ENCODE data around the gene ANKIB1. TPM values are rescaled to one million over a fixed set of nuclear protein-coding genes. Genes with fewer than 3 reads are reported as not detected.

The ANKIB1 gene
- total and polyA plus RNA-seq, 9 of the 15 experiments (the other 6 are each of a cell fraction or from before 2014, with no cell fraction given): 5.9 to 25.2 (median 16.1) TPM

DNA sequence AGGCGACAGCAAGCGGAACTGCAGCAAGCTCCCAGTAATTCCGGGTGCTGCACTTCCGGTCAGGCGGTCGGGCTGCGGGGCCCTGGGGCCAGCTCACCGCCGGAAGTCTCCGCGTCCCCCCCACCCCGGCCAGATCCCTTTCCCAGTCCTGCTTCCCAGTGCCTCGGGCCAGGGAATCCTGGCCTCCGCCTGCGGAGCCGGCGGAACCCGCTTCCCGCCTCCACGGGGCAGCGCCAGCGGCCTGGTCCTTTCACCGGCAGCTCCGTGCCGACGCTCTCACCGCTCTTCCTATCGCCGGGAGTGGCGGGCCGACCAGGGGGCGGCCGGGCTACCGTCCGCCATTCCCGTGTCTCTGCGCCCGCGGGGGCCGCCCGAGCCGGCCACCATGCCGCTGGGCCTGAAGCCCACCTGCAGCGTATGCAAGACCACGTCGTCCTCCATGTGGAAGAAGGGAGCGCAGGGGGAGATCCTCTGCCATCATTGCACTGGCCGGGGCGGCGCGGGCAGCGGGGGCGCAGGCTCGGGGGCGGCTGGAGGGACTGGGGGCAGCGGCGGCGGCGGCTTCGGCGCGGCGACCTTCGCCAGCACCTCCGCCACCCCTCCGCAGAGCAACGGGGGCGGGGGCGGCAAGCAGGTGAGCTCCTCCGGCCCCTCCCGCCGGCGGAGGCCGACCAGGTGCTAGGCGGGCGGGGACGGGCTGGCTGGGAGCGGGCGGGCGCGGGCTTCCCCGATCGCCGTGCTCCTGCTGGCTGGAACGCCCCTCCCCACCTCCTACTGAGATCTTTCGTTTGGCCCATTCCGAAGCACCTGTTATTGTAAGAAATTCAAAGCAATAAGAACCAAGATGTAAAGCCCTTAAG lies 201.8 kb downstream of the ANKIB1 start, which contains the start of gene GATAD1 (continued):
- TF ChIP-seq, protein P1, sequence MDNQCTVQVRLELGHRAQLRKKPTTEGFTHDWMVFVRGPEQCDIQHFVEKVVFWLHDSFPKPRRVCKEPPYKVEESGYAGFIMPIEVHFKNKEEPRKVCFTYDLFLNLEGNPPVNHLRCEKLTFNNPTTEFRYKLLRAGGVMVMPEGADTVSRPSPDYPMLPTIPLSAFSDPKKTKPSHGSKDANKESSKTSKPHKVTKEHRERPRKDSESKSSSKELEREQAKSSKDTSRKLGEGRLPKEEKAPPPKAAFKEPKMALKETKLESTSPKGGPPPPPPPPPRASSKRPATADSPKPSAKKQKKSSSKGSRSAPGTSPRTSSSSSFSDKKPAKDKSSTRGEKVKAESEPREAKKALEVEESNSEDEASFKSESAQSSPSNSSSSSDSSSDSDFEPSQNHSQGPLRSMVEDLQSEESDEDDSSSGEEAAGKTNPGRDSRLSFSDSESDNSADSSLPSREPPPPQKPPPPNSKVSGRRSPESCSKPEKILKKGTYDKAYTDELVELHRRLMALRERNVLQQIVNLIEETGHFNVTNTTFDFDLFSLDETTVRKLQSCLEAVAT (IDR thresholded peaks at IDR 0.05): peak; percentile 65 to 74
- TF ChIP-seq, protein P2, sequence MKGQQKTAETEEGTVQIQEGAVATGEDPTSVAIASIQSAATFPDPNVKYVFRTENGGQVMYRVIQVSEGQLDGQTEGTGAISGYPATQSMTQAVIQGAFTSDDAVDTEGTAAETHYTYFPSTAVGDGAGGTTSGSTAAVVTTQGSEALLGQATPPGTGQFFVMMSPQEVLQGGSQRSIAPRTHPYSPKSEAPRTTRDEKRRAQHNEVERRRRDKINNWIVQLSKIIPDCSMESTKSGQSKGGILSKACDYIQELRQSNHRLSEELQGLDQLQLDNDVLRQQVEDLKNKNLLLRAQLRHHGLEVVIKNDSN (CRISPR knock-in tag; IDR thresholded peaks at IDR 0.05): peak; percentile 65
- TF ChIP-seq SOX6 (IDR thresholded peaks at IDR 0.05) (peak; percentile 28; the same call in 1 of the 2 replicates), CREBBP (IDR thresholded peaks at IDR 0.05; ENCODE audit: low read depth, low read length) (no peak), PHF21A (IDR thresholded peaks at IDR 0.05; ENCODE audit: borderline replicate concordance, low read depth) (0 out of 2 replicates have a peak, but pooled peaks have one; percentile 12), ZNF263 (CRISPR knock-in tag; IDR thresholded peaks at IDR 0.05; ENCODE audit: borderline replicate concordance) (peak; percentile 79), TBL1XR1 (IDR thresholded peaks at IDR 0.05; ENCODE audit: low read length in 2 of 2) (0 out of 4 replicates have a peak, but pooled peaks of 1 of the 2 experiments have one; percentile 18), MECOM (CRISPR knock-in tag; IDR thresholded peaks at IDR 0.05) (no peak), GATAD2B (IDR thresholded peaks at IDR 0.05; ENCODE audit: borderline replicate concordance) (peak; percentile 65; the same call in 1 of the 2 replicates), ZNF644 (tag; IDR thresholded peaks at IDR 0.05; ENCODE audit: low read depth) (no peak; the same call in 1 of the 2 replicates), ZNF121 (CRISPR knock-in tag; conservative IDR thresholded peaks at IDR 0.05) (no peak), PPARD (CRISPR knock-in tag; IDR thresholded peaks at IDR 0.05) (no peak)
- TF ChIP-seq, protein P3, sequence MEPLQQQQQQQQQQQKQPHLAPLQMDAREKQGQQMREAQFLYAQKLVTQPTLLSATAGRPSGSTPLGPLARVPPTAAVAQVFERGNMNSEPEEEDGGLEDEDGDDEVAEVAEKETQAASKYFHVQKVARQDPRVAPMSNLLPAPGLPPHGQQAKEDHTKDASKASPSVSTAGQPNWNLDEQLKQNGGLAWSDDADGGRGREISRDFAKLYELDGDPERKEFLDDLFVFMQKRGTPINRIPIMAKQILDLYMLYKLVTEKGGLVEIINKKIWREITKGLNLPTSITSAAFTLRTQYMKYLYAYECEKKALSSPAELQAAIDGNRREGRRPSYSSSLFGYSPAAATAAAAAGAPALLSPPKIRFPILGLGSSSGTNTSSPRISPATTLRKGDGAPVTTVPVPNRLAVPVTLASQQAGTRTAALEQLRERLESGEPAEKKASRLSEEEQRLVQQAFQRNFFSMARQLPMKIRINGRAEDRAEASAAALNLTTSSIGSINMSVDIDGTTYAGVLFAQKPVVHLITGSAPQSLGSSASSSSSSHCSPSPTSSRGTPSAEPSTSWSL (CRISPR knock-in tag; IDR thresholded peaks at IDR 0.05; ENCODE audit: borderline replicate concordance): no peak
- TF ChIP-seq, protein P4, sequence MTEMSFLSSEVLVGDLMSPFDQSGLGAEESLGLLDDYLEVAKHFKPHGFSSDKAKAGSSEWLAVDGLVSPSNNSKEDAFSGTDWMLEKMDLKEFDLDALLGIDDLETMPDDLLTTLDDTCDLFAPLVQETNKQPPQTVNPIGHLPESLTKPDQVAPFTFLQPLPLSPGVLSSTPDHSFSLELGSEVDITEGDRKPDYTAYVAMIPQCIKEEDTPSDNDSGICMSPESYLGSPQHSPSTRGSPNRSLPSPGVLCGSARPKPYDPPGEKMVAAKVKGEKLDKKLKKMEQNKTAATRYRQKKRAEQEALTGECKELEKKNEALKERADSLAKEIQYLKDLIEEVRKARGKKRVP (CRISPR knock-in tag; IDR thresholded peaks at IDR 0.05): no peak
- TF ChIP-seq, protein P5, sequence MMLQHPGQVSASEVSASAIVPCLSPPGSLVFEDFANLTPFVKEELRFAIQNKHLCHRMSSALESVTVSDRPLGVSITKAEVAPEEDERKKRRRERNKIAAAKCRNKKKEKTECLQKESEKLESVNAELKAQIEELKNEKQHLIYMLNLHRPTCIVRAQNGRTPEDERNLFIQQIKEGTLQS (IDR thresholded peaks at IDR 0.05): no peak
- TF ChIP-seq, protein P5 (CRISPR knock-in tag; conservative IDR thresholded peaks at IDR 0.05): no peak; the same call in 1 of the 2 replicates
- TF ChIP-seq, protein P6, sequence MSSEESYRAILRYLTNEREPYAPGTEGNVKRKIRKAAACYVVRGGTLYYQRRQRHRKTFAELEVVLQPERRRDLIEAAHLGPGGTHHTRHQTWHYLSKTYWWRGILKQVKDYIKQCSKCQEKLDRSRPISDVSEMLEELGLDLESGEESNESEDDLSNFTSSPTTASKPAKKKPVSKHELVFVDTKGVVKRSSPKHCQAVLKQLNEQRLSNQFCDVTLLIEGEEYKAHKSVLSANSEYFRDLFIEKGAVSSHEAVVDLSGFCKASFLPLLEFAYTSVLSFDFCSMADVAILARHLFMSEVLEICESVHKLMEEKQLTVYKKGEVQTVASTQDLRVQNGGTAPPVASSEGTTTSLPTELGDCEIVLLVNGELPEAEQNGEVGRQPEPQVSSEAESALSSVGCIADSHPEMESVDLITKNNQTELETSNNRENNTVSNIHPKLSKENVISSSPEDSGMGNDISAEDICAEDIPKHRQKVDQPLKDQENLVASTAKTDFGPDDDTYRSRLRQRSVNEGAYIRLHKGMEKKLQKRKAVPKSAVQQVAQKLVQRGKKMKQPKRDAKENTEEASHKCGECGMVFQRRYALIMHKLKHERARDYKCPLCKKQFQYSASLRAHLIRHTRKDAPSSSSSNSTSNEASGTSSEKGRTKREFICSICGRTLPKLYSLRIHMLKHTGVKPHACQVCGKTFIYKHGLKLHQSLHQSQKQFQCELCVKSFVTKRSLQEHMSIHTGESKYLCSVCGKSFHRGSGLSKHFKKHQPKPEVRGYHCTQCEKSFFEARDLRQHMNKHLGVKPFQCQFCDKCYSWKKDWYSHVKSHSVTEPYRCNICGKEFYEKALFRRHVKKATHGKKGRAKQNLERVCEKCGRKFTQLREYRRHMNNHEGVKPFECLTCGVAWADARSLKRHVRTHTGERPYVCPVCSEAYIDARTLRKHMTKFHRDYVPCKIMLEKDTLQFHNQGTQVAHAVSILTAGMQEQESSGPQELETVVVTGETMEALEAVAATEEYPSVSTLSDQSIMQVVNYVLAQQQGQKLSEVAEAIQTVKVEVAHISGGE (CRISPR knock-in tag; IDR thresholded peaks at IDR 0.05): peak; percentile 83 to 97 (median 89); a peak in 5 of 6 replicates

Data from K562 (cell line).